Left cardiac atrium (tissue), 2 donors: Measurements from ENCODE around the gene MGME1. TPM values are rescaled to one million over a fixed set of nuclear protein-coding genes. Genes with fewer than 3 reads are reported as not detected.

Experiments
- total RNA-seq, 2 donors: library from RNA; stranded (reverse); fragmentation: NEBNext Ultra II Directional; extraction: Animal tissue kit (Norgen Biotek cat#: 25700); gene quantifications; one replicate each; pipeline ENCODE4 v1.2.1, GENCODE V29; 2021
- donor health status: DM: no; HTN: yes; CAD: no; lungs with severe emphysema.
- donor health status: DM: yes; HTN: yes; CAD: no.

Gene MGME1
- total RNA-seq, 2 donors from 2014 or later, result 9.0 to 11.1 TPM

Other genes with a start within 250 kb of the MGME1 start
- gene SNX5, start 224 bp upstream of the MGME1 start, total RNA-seq, result 10 to 100 TPM; 46.7 to 48.2 TPM
- gene OVOL2, start 88.9 kb downstream of the MGME1 start, total RNA-seq, result not detected
- 10 to 100 TPM in 1 of 2 donors, 1 to 10 TPM in 1; 8.5 to 10.0 TPM for gene KAT14, start 168.8 kb downstream of the MGME1 start, total RNA-seq
- gene PET117, start 168.8 kb downstream of the MGME1 start, total RNA-seq, result 10 to 100 TPM in 1 of 2 donors, 1 to 10 TPM in 1; 9.7 to 10.7 TPM